OCI-LY7 (cell line): Measurements from ENCODE around the gene GSDME. TPM values are rescaled to one million over a fixed set of nuclear protein-coding genes. Genes with fewer than 3 reads are reported as not detected.

Experiments
- BruUV-seq: library from RNA; stranded (reverse); fragments of 400-500 nt; replicated peaks from 2 replicates; lab custom pipeline; 2021; lab: Mats Ljungman, UMichigan
- CTCF ChIA-PET: fragments of 300-600 bp; sonication (Branson Sonifier 250); formaldehyde crosslinking; loops from one replicate; lab custom pipeline; 2022; ENCODE audit warnings: antibody characterized with exemption; ENCODE audit not compliant: unreplicated experiment; lab: Charles Lee
- POLR2A ChIA-PET: fragments of 300-600 bp; sonication (Branson Sonifier 250); formaldehyde crosslinking; loops from one replicate; lab custom pipeline; 2022; ENCODE audit warnings: antibody characterized with exemption; lab: Charles Lee
- DNase-seq: peaks from one replicate; pipeline ENCODE4 v3.0.0-alpha.2; 2015; ENCODE audit warnings: low spot score
- H2AFZ ChIP-seq: fragments of 200-600 bp; sonication (generic), shearing (Covaris generic); 2 replicates; pipeline ENCODE4 v1.6.1; 2014; ENCODE audit warnings: mild to moderate bottlenecking, antibody characterized with exemption, low read length, moderate library complexity
- H3K27ac ChIP-seq: fragments of 200-600 bp; sonication (generic); 2 replicates; pipeline ENCODE4 v1.5.1; 2014; ENCODE audit warnings: mixed run types, low read depth, mild to moderate bottlenecking, moderate library complexity, low read length, inconsistent platforms; ENCODE audit not compliant: poor library complexity, severe bottlenecking
- H3K36me3 ChIP-seq: fragments of 200-600 bp; sonication (generic); 2 replicates; pipeline ENCODE4 v1.6.1; 2014; ENCODE audit warnings: mild to moderate bottlenecking, antibody characterized with exemption, low read length, moderate library complexity, mixed read lengths; ENCODE audit not compliant: insufficient read depth
- H3K4me1 ChIP-seq: fragments of 200-600 bp; sonication (generic); 2 replicates; pipeline ENCODE4 v1.5.1; 2014; ENCODE audit warnings: mild to moderate bottlenecking, low read length; ENCODE audit not compliant: insufficient read depth, poor library complexity, severe bottlenecking
- H3K4me2 ChIP-seq: fragments of 200-600 bp; sonication (generic); 2 replicates; pipeline ENCODE4 v1.6.1; 2014; ENCODE audit warnings: mild to moderate bottlenecking, low read length
- H3K4me3 ChIP-seq: fragments of 200-600 bp; sonication (generic); 2 replicates; pipeline ENCODE4 v1.5.1; 2014; ENCODE audit warnings: mild to moderate bottlenecking, low read depth, low read length; ENCODE audit not compliant: poor library complexity, severe bottlenecking
- H3K79me2 ChIP-seq: fragments of 200-600 bp; sonication (generic); 2 replicates; pipeline ENCODE4 v1.6.1; 2016; ENCODE audit warnings: low read depth, mild to moderate bottlenecking, low read length, moderate library complexity, mixed read lengths; ENCODE audit not compliant: insufficient read depth
- H3K9me2 ChIP-seq: fragments of 200-600 bp; sonication (generic); 2 replicates; pipeline ENCODE4 v1.6.1; 2016; ENCODE audit warnings: mild to moderate bottlenecking, low read length, mixed read lengths; ENCODE audit not compliant: insufficient read depth
- H3K9me3 ChIP-seq: fragments of 200-600 bp; sonication (generic); 2 replicates; pipeline ENCODE4 v1.6.1; 2014; ENCODE audit warnings: mild to moderate bottlenecking, mixed run types, low read length, mixed read lengths
- H4K20me1 ChIP-seq: fragments of 200-600 bp; sonication (generic); 2 replicates; pipeline ENCODE4 v1.6.1; 2014; ENCODE audit warnings: mild to moderate bottlenecking, antibody characterized with exemption, low read length, moderate library complexity, mixed read lengths; ENCODE audit not compliant: insufficient read depth
- EZH2phosphoT487 ChIP-seq: fragments of 200-600 bp; sonication (generic); IDR thresholded peaks from 2 replicates; pipeline ENCODE4 v1.6.1; 2018; ENCODE audit warnings: low read depth, borderline replicate concordance, mild to moderate bottlenecking, mixed run types, antibody characterized with exemption, low read length, moderate library complexity, mixed read lengths
- intact Hi-C: fragments of 100-400 bp; cut with micrococcal nuclease; formaldehyde crosslinking; loops from one replicate; pipeline ENCODE4 v1.10.0; 2022; ENCODE audit not compliant: unreplicated experiment
- total RNA-seq, 2 experiments: library from RNA; depleted of rRNA in 1 of 2; stranded (reverse); fragments of >200 nt in 1 of 2; shearing (Covaris generic) in 1 of 2; gene quantifications; 2 replicates each; pipeline ENCODE4 v1.2.3, GENCODE V29; 2014 to 2022
- TF ChIP-seq, protein P1 (sequence below): fragments of 200-600 bp; sonication (generic); conservative IDR thresholded peaks from 2 replicates; pipeline ENCODE4 v1.5.1; 2014; ENCODE audit warnings: mild to moderate bottlenecking, antibody characterized with exemption, low read length, moderate library complexity, mixed read lengths

The GSDME gene
- total RNA-seq, 2 experiments from 2014 or later: 33.0 to 41.7 TPM

DNA sequence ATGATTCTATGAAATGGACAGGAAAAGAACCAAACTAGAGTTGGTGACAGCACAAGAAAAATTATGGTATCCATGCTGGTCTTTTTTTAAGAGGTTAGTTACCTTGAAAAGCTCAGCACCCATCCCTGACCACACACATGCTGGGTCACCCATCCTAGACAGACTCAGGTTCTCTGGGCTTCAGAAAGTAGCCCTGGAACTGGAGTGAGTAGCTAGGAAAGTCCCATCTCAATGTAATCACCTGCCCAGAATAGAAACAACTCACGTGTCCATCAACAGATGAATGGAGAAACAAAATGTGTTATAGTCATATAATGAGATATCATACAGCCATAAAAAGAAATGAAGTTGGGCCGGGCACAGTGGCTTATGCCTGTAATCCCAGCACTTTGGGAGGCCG, 37.0 kb downstream of the GSDME start:
- intact Hi-C loops: loop anchor here (5.0 kb wide), 1 partner anchor 318 kb away; no protein-coding TSS in a partner anchor
- Histone ChIP-seq H3K9me2 (no peaks in the 10 kb centered on the region), H2AFZ (no peak overlapping the region), H3K27ac (no peak overlapping the region), H3K4me3 (no peak overlapping the region), H3K9me3 (peaks cover 5% of the 10 kb centered on the region; the same call in 1 of the 2 replicates), H3K4me1 (peaks cover 74% of the 10 kb centered on the region), H3K79me2 (no peaks in the 10 kb centered on the region), H3K36me3 (no peaks in the 10 kb centered on the region), H3K4me2 (no peak overlapping the region), H4K20me1 (no peaks in the 10 kb centered on the region)
- no TSS peak for BruUV-seq
- CTCF ChIA-PET: interaction anchor here (0.5 kb wide), 1 partner anchor 843 kb away, joined by 3 read pairs; no protein-coding TSS in a partner anchor
- no peak for DNase-seq
- POLR2A ChIA-PET: interaction anchor here (0.6 to 1.8 kb wide), 4 partner anchors 19 to 431 kb away, joined by 3 to 4 read pairs (median 4); no protein-coding TSS in a partner anchor
- TF ChIP-seq EZH2phosphoT487: no peak
- TF ChIP-seq, protein P1, sequence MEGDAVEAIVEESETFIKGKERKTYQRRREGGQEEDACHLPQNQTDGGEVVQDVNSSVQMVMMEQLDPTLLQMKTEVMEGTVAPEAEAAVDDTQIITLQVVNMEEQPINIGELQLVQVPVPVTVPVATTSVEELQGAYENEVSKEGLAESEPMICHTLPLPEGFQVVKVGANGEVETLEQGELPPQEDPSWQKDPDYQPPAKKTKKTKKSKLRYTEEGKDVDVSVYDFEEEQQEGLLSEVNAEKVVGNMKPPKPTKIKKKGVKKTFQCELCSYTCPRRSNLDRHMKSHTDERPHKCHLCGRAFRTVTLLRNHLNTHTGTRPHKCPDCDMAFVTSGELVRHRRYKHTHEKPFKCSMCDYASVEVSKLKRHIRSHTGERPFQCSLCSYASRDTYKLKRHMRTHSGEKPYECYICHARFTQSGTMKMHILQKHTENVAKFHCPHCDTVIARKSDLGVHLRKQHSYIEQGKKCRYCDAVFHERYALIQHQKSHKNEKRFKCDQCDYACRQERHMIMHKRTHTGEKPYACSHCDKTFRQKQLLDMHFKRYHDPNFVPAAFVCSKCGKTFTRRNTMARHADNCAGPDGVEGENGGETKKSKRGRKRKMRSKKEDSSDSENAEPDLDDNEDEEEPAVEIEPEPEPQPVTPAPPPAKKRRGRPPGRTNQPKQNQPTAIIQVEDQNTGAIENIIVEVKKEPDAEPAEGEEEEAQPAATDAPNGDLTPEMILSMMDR: no peak

DNA sequence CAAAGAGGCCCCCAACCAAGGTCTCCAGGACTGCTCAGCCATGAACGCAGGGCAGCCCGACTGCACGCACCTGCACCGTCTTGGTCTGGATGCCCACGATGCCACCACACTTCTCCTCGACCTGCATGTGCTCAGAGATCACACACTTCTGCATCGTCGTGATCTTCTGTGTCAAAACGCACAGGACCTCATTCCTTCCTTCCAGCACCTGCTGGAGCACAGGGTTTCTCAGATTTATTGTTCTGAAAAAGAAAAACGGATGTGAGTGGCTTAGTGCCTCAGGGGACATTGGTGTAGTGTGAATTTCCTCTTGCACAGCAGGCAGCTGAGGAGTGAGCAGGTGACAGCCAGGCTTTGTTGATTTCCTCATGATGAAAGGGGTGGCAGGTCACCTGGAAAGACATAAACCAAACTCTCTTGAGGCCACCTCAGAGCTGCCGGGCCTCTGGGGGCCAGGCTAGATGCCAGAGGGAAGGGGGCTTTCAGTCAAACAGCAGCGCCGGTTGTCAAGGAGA, 38.2 kb downstream of the GSDME start:
- Histone ChIP-seq H3K4me2 (peak overlapping the region; percentile 80), H3K4me3 (peak overlapping the region; percentile 46), H3K9me2 (no peaks in the 10 kb centered on the region), H3K27ac (peak overlapping the region; percentile 93), H3K79me2 (no peaks in the 10 kb centered on the region), H3K36me3 (no peaks in the 10 kb centered on the region), H3K4me1 (peaks cover 87% of the 10 kb centered on the region), H3K9me3 (peaks cover 5% of the 10 kb centered on the region; the same call in 1 of the 2 replicates), H2AFZ (no peak overlapping the region), H4K20me1 (no peaks in the 10 kb centered on the region)
- BruUV-seq: no TSS peak
- CTCF ChIA-PET: no interaction called here
- no peak for TF ChIP-seq EZH2phosphoT487
- TF ChIP-seq, protein P1: no peak
- intact Hi-C loops: loop anchor here (2.0 to 5.0 kb wide), 9 partner anchors 73 to 1122 kb away; partner anchors contain the start of genes CCDC126 and OSBPL3
- POLR2A ChIA-PET: interaction anchor here (1.6 kb wide), 1 partner anchor 59 kb away, joined by 3 read pairs; no protein-coding TSS in a partner anchor
- peak; percentile 98 for DNase-seq

DNA sequence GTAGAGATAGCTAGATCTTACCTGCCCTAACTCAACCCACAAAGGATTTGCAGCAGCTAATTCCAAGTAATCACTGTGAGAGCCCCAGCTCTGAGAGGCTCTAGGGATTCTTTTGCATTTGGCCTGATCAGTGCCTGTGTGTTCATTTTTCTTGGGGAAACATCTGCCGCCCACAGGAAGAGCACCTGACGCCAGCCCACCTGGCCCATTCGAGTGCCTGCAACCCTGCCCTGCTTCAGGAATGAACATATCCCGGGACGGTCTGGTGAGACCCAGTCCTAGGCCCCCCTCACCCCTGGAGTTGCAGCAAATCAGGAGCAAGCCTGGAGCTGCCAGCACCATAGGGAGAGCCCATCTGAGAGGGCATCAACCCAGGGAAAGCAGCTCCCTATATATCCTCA, 38.8 kb downstream of the GSDME start:
- H3K79me2 ChIP-seq: no peaks in the 10 kb centered on the region
- CTCF ChIA-PET: no interaction called here

More for the DNA sequence above, 38.8 kb downstream of the GSDME start:
- Histone ChIP-seq H3K4me1 (peaks cover 89% of the 10 kb centered on the region), H4K20me1 (no peaks in the 10 kb centered on the region), H3K36me3 (no peaks in the 10 kb centered on the region), H3K27ac (peak overlapping the region; percentile 93), H3K9me2 (no peaks in the 10 kb centered on the region), H3K4me2 (peak overlapping the region; percentile 80), H3K4me3 (peak overlapping the region; percentile 46), H2AFZ (no peak overlapping the region), H3K9me3 (peaks cover 5% of the 10 kb centered on the region; the same call in 1 of the 2 replicates)
- BruUV-seq: TSS peak; percentile 77
- peak; percentile 65 for DNase-seq
- POLR2A ChIA-PET: interaction anchor here (0.5 to 1.6 kb wide), 7 partner anchors 8 to 1521 kb away, joined by 3 to 4 read pairs (median 3); no protein-coding TSS in a partner anchor
- TF ChIP-seq, protein P1: no peak
- no peak for TF ChIP-seq EZH2phosphoT487
- intact Hi-C loops: loop anchor here (2.0 to 5.0 kb wide), 9 partner anchors 74 to 1121 kb away; partner anchors contain the start of genes CCDC126 and OSBPL3
